Cardiac muscle cell (in vitro differentiated cells and primary cell): Measurements from ENCODE around the gene CBLB. TPM values are rescaled to one million over a fixed set of nuclear protein-coding genes. Genes with fewer than 3 reads are reported as not detected.

Experiments
- DNase-seq, 2 donors: peaks; one replicate each; pipeline versions ENCODE4 v3.0.0 to v3.0.0-alpha.2; 2010 to 2017; ENCODE audit warnings: low read depth in 1 of 2, low spot score in 1 of 2
- H3K27ac ChIP-seq: fragments of 200-600 bp; sonication (generic); 2 replicates; pipeline ENCODE4 v1.5.1; 2016
- H3K27me3 ChIP-seq: fragments of 200-600 bp; sonication (generic); 2 replicates; pipeline ENCODE4 v1.6.0; 2016; ENCODE audit warnings: control low read depth
- H3K36me3 ChIP-seq: fragments of 200-600 bp; sonication (generic); 2 replicates; pipeline ENCODE4 v1.5.1; 2016; ENCODE audit warnings: control low read depth
- H3K4me1 ChIP-seq: fragments of 200-600 bp; sonication (generic); 2 replicates; pipeline ENCODE4 v1.8.1; 2017; ENCODE audit warnings: low read depth, mild to moderate bottlenecking, mixed run types
- H3K4me3 ChIP-seq: fragments of 200-600 bp; sonication (generic); 2 replicates; pipeline ENCODE4 v1.5.1; 2016; ENCODE audit warnings: mild to moderate bottlenecking
- H3K9me3 ChIP-seq: fragments of 200-600 bp; sonication (generic); 2 replicates; pipeline ENCODE4 v1.5.1; 2017; ENCODE audit warnings: low read depth, mild to moderate bottlenecking, control low read depth
- polyA plus RNA-seq: library from polyadenylated mRNA; unstranded; fragments of >200 nt; fragmentation: Nextera tagmentation; extraction: Ambion mirVana; gene quantifications from 2 replicates; pipeline ENCODE4 v1.2.1, GENCODE V29; 2016
- total RNA-seq: library from RNA; depleted of rRNA; stranded (reverse); fragments of >200 nt; gene quantifications from 2 replicates; pipeline ENCODE4 v1.2.3, GENCODE V29; 2016
- TF ChIP-seq, protein P1 (sequence below): IDR thresholded peaks from 2 replicates; pipeline ENCODE4 v1.5.1; 2012; ENCODE audit warnings: low read depth, mild to moderate bottlenecking, low read length

Gene CBLB
- total and polyA plus RNA-seq, 2 experiments from 2014 or later, result 30.3 to 48.2 TPM

DNA sequence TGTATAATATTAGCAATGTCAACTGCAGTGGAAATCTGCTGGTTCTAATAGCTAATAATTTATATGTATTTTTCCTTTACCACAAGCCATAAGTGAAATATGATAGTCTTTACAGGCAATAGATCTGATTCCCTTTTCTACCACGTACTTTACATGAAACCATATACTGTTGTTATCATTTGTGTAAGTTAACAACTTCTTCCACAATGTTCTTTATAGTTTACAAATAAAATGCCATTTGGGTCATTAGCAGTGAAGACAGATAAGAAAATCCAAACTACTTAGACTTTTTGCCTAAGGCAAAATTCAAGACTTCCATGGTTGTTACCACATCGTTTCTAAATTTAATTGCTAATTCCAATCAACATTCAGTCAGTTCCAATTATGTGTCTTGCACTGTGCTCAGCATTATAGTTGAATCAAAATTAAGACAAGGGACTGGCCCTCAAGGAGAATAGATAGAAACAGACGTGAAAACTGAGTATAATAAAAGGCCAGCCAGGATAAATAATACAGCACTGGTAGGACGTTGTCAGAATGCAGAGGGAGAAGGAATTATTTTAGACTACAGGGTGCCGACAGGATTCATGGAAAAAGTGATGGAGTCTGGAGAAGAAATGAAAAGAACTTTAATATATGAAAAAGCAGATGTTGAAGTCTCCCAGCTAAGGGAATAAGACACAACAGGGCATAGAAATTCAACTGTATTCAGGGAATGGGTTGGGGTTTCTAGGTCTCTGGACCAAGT, 252.3 kb downstream of the CBLB start:
- Histone ChIP-seq H3K27ac (no peak overlapping the region), H3K9me3 (no peaks in the 10 kb centered on the region), H3K27me3 (no peaks in the 10 kb centered on the region), H3K4me1 (no peaks in the 10 kb centered on the region), H3K36me3 (no peaks in the 10 kb centered on the region), H3K4me3 (no peak overlapping the region)
- TF ChIP-seq, protein P1, sequence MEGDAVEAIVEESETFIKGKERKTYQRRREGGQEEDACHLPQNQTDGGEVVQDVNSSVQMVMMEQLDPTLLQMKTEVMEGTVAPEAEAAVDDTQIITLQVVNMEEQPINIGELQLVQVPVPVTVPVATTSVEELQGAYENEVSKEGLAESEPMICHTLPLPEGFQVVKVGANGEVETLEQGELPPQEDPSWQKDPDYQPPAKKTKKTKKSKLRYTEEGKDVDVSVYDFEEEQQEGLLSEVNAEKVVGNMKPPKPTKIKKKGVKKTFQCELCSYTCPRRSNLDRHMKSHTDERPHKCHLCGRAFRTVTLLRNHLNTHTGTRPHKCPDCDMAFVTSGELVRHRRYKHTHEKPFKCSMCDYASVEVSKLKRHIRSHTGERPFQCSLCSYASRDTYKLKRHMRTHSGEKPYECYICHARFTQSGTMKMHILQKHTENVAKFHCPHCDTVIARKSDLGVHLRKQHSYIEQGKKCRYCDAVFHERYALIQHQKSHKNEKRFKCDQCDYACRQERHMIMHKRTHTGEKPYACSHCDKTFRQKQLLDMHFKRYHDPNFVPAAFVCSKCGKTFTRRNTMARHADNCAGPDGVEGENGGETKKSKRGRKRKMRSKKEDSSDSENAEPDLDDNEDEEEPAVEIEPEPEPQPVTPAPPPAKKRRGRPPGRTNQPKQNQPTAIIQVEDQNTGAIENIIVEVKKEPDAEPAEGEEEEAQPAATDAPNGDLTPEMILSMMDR, result no peak
- no peak for DNase-seq

DNA sequence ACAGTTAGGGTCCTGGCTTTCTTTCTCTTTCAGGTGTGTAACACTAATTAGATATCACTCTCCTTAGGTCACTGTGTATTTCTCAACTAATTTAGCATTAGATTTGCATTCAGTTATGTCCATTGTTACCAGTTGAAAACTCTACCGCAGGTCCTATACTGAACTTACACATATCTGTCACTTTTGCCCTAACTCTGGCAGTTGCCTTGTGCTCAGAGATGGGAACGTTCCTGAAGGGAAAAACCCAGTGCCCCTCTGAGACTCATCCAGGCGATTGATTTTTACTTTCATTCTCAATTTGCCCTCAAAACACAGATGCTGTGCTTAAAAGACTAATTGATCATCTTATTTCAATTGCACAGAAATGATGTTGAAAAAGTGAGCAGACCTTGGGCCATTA, 253.0 kb downstream of the CBLB start:
- no peaks in the 10 kb centered on the region for H3K27me3 ChIP-seq
- H3K4me1 ChIP-seq, result no peaks in the 10 kb centered on the region
- no peaks in the 10 kb centered on the region for H3K9me3 ChIP-seq
- H3K27ac ChIP-seq, result no peak overlapping the region
- H3K4me3 ChIP-seq, result no peak overlapping the region
- no peaks in the 10 kb centered on the region for H3K36me3 ChIP-seq
- no peak for DNase-seq
- TF ChIP-seq, protein P1, result no peak

DNA sequence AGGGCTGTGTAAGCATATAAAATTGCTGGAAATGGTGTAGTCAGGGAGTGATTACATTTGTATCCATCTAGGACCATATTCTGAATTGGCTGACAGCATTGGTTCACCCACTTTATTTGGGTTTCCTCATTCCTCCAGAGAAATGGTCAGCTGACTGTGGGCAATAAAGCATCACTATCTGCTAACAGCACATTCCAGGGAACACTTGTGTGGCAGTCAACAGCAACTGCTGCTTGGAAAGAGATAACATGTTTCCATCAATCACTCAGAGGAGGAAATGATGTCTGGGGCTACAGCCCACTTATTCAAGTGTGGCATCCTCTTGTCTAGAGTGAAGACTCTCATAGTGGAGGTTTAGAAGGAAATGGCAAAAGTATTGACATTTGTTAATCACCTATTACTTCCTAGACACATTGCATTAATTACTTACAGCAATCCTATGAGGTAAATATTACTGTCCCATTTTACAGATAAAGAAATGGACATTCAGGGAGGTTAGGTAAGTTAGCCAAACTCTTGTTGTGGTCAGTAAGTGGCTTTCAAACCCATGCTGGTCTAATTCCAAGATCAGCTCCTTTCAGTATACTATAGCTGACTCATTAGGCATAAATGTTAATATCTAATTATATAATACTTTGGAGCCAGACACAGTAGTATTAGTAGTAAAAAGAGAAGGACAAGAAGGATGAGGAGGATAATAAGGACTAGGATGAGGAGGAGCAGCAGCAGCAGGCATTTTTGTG, 254.4 kb downstream of the CBLB start:
- DNase-seq, result peak; percentile 29 to 35

DNA sequence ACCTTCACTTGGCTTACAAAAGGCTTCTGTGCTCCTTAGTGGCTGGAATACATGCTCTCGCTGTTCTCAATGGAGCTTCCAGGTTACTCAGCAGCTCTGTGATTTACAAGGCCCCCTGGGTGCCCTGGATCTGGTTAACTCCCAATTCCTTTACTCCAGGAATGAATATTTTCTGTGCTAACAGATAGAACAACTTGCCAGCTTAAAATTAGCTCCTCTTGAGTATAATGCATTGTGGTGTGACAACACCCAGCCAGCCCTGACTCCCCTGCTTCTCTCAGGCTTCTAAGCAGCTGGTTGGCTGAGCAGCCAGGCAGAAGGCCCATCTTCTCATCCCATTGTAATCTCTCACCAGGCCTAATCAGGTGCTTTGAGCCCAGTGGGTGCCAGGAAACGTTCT, 255.7 kb downstream of the CBLB start:
- H3K27ac ChIP-seq, result no peak overlapping the region

More for the DNA sequence above, 254.4 kb downstream of the CBLB start:
- Histone ChIP-seq H3K36me3 (no peaks in the 10 kb centered on the region), H3K4me3 (no peak overlapping the region), H3K9me3 (no peaks in the 10 kb centered on the region), H3K4me1 (no peaks in the 10 kb centered on the region), H3K27me3 (no peaks in the 10 kb centered on the region), H3K27ac (no peak overlapping the region)
- TF ChIP-seq, protein P1, result no peak

DNA sequence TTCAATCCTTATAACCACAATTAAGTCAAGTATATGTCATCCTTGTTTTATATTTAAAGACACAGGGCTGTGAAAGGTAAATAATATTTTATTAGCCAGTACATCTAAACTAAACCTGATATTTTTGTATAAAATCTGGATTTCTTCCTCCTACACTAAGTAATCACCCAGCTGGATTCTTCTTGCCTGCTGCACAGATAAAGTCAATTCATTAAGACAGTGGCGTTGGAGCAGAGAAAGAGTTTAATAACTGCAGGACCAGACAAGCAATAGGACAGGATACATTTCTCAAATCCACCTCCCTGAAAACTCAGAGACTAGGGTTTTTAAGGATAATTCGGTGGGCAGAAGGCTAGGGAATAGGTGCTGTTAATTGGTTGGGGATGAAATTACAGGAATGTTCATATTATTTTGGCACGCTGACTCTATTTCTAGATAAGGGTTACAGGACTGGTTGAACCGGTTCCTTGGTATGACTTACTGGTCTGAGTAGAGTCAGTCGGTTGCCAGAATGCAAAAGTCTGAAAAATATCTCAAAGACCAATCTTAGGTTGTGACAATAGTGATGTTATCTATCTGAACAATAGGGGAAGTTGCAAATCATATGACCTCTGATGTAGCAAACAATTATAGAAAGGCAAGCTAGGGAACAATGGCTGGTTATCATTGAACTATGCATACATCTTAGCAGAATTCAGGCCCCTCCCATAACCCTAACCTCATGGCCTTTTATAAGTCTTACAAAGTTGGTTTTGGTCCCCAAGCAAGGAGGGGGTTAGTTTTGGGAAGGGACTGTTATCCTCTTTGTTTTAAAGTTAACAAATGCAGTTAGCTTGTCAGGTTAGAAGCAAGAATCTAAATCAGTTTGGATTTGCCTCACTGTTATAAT, 257.3 kb downstream of the CBLB start:
- Histone ChIP-seq H3K4me1 (no peaks in the 10 kb centered on the region), H3K9me3 (no peaks in the 10 kb centered on the region), H3K4me3 (no peak overlapping the region), H3K36me3 (no peaks in the 10 kb centered on the region), H3K27ac (no peak overlapping the region), H3K27me3 (no peaks in the 10 kb centered on the region)
- TF ChIP-seq, protein P1, result no peak
- DNase-seq, result no peak

More for the DNA sequence above, 255.7 kb downstream of the CBLB start:
- no peak overlapping the region for H3K4me3 ChIP-seq
- no peaks in the 10 kb centered on the region for H3K9me3 ChIP-seq
- H3K27me3 ChIP-seq, result no peaks in the 10 kb centered on the region
- no peaks in the 10 kb centered on the region for H3K36me3 ChIP-seq
- DNase-seq, result peak; percentile 2 to 4
- no peaks in the 10 kb centered on the region for H3K4me1 ChIP-seq
- TF ChIP-seq, protein P1, result no peak
